Gastrocnemius medialis (tissue), 4 donors: ENCODE data around the gene LRRC10. TPM values are rescaled to one million over a fixed set of nuclear protein-coding genes. Genes with fewer than 3 reads are reported as not detected.
A peak's percentile ranks its signal among the peaks of the same experiment; 100 is the strongest.

Experiments
- ATAC-seq, 2 donors: fragments of 150-250 bp; one replicate each; pipeline ENCODE4 v1.9.1; 2016
- DNase-seq, 2 donors: peaks; one replicate each; pipeline ENCODE4 v3.0.0-alpha.2; 2019
- H3K27ac ChIP-seq, 4 donors: fragments of 200-600 bp; sonication (generic); 1 replicate in 1 of 4; 2 replicates in 3 of 4; pipeline ENCODE4 v1.5.1; 2016 to 2018; ENCODE audit warnings: mild to moderate bottlenecking in 2 of 4, moderate library complexity in 1 of 4
- H3K27me3 ChIP-seq, 3 donors: fragments of 200-600 bp; sonication (generic) in 2 of 3; 1 replicate in 1 of 3; 2 replicates in 2 of 3; pipeline versions ENCODE4 v1.5.1 to v1.6.0; 2016 to 2019; ENCODE audit warnings: mild to moderate bottlenecking in 1 of 3, moderate library complexity in 1 of 3
- H3K36me3 ChIP-seq, 2 donors: fragments of 200-600 bp; sonication (generic) in 1 of 2; one replicate each; pipeline ENCODE4 v1.5.1; 2017 to 2018
- H3K4me1 ChIP-seq, 2 donors: fragments of 200-600 bp; sonication (generic) in 1 of 2; one replicate each; pipeline ENCODE4 v1.5.1; 2016 to 2017; ENCODE audit warnings: mild to moderate bottlenecking in 2 of 2
- H3K4me3 ChIP-seq, 4 donors: fragments of 200-600 bp; sonication (generic) in 3 of 4; 1 replicate in 1 of 4; 2 replicates in 3 of 4; pipeline ENCODE4 v1.5.1; 2016 to 2019; ENCODE audit warnings: mild to moderate bottlenecking in 2 of 4
- H3K9me3 ChIP-seq, 3 donors: fragments of 200-600 bp; sonication (generic) in 2 of 3; 1 replicate in 1 of 3; 2 replicates in 2 of 3; pipeline ENCODE4 v1.5.1; 2016 to 2019
- CTCF ChIP-seq, 5 experiments: fragments of 450-650 bp in 3 of 5; fragments of 200-600 bp in 2 of 5; sonication (generic) in 2 of 5; IDR thresholded peaks in 4 of 5; conservative IDR thresholded peaks in 1 of 5; 1 replicate in 4 of 5; 2 replicates in 1 of 5; pipeline ENCODE4 v1.5.1; 2016 to 2019; ENCODE audit warnings: antibody characterized with exemption in 5 of 5, mild to moderate bottlenecking in 3 of 5, moderate library complexity in 3 of 5
- POLR2A ChIP-seq, 2 donors: fragments of 450-650 bp; IDR thresholded peaks; one replicate each; pipeline ENCODE4 v1.6.1; 2017; ENCODE audit warnings: antibody characterized with exemption in 2 of 2, mild to moderate bottlenecking in 2 of 2, moderate library complexity in 2 of 2
- in situ Hi-C, 4 donors: fragments of 200-750 bp; cut with MboI; loops; one replicate each; pipeline versions ENCODE4 v1.15.0 to v1.8.0; 2017; ENCODE audit warnings: low sequenced_read_pairs in 4 of 4
- intact Hi-C: fragments of 100-400 bp; cut with DNase I; formaldehyde crosslinking; loops from one replicate; pipeline ENCODE4 v1.15.1; 2023; ENCODE audit warnings: low total_unique reads
- total RNA-seq, 4 donors: library from RNA; depleted of rRNA; stranded (reverse); fragments of >200 nt; gene quantifications; one replicate each; pipeline versions ENCODE4 v1.1.0 to v1.2.3, GENCODE V29; 2016

Gene LRRC10
- total RNA-seq, 4 donors from 2014 or later = not detected

GRCh38 chr12:69588527-69588926, 22.2 kb downstream of the LRRC10 start:
- no peak overlapping the region for H3K27ac ChIP-seq
- H3K27me3 ChIP-seq = no peaks in the 10 kb centered on the region
- H3K36me3 ChIP-seq = peaks cover 4 to 70% of the 10 kb centered on the region in 2 donors
- ATAC-seq (no peak), DNase-seq (no peak)
- H3K4me1 ChIP-seq = peaks cover 5 to 9% of the 10 kb centered on the region in 2 donors
- in situ Hi-C loops (loop anchor here in 1 of 4 donors (25.0 kb wide), 1 partner anchor 751 kb away; no protein-coding TSS in a partner anchor), intact Hi-C loops (loop anchor here (5.0 to 10.0 kb wide), 6 partner anchors 54 to 351 kb away; partner anchors contain the start of genes CPSF6, RAB3IP and YEATS4)
- no peak overlapping the region for H3K4me3 ChIP-seq
- H3K9me3 ChIP-seq = no peaks in the 10 kb centered on the region
- no peak for TF ChIP-seq CTCF (IDR thresholded peaks at IDR 0.05 in 4 of 5, conservative IDR thresholded peaks at IDR 0.05 in 1 of 5)
- no peak for TF ChIP-seq POLR2A (IDR thresholded peaks at IDR 0.05)

GRCh38 chr12:69585189-69586062, 25.3 kb downstream of the LRRC10 start, which contains the start of gene CCT2:
Gene CCT2 (plus strand): TSS chr12:69585459. CDS start chr12:69585522, 63 bp downstream.
- in situ Hi-C loops = loop anchor here in 1 of 4 donors (25.0 kb wide), 1 partner anchor 748 kb away; no protein-coding TSS in a partner anchor
- peak within 1 kb of the TSS; percentile 92 to 98 (median 96) for H3K4me3 ChIP-seq
- peak; percentile 87 to 90 for TF ChIP-seq POLR2A (IDR thresholded peaks at IDR 0.05)
- peak in 4 of 5 experiments; percentile 18 to 32 (median 26) for TF ChIP-seq CTCF (IDR thresholded peaks at IDR 0.05 in 4 of 5, conservative IDR thresholded peaks at IDR 0.05 in 1 of 5)

GRCh38 chr12:69583203-69583602, 27.5 kb downstream of the LRRC10 start:
- Histone ChIP-seq H3K36me3 (peaks cover 0 to 17% of the 10 kb centered on the region in 2 donors), H3K4me1 (peaks cover 5 to 9% of the 10 kb centered on the region in 2 donors), H3K9me3 (no peaks in the 10 kb centered on the region), H3K27me3 (no peaks in the 10 kb centered on the region), H3K4me3 (no peak overlapping the region), H3K27ac (no peak overlapping the region)
- TF ChIP-seq POLR2A (IDR thresholded peaks at IDR 0.05) = no peak
- TF ChIP-seq CTCF (IDR thresholded peaks at IDR 0.05 in 4 of 5, conservative IDR thresholded peaks at IDR 0.05 in 1 of 5) = no peak
- intact Hi-C loops = loop anchor here (10.0 kb wide), 1 partner anchor 152 kb away; the partner anchor contains the start of gene RAB3IP
- DNase-seq (no peak), ATAC-seq (no peak)
- in situ Hi-C loops = loop anchor here in 1 of 4 donors (25.0 kb wide), 1 partner anchor 746 kb away; no protein-coding TSS in a partner anchor

More at GRCh38 chr12:69585189-69586062, 25.3 kb downstream of the LRRC10 start, which contains the start of gene CCT2:
- Histone ChIP-seq H3K27ac (peak within 1 kb of the TSS; percentile 89 to 96 (median 94)), H3K9me3 (no peaks in the 10 kb centered on the region), H3K27me3 (no peaks in the 10 kb centered on the region), H3K36me3 (peaks cover 0 to 39% of the 10 kb centered on the region in 2 donors), H3K4me1 (peaks cover 5 to 9% of the 10 kb centered on the region in 2 donors)
- ATAC-seq (peak; percentile 98 to 99), DNase-seq (peak; percentile 94 to 95)
- intact Hi-C loops = loop anchor here (1.0 to 10.0 kb wide), 7 partner anchors 57 to 348 kb away; partner anchors contain the start of genes CPSF6, FRS2, RAB3IP and YEATS4

- no peak for ATAC-seq
- H3K27ac ChIP-seq = no peak overlapping the region
- no peaks in the 10 kb centered on the region for H3K27me3 ChIP-seq
- no peaks in the 10 kb centered on the region for H3K9me3 ChIP-seq
- H3K4me3 ChIP-seq = no peak overlapping the region
- no peaks in the 10 kb centered on the region for H3K4me1 ChIP-seq
- DNase-seq = no peak
- intact Hi-C loops (loop anchor here (10.0 kb wide), 1 partner anchor 155 kb away; the partner anchor contains the start of gene RAB3IP), in situ Hi-C loops (loop anchor here in 1 of 4 donors (25.0 kb wide), 1 partner anchor 743 kb away; no protein-coding TSS in a partner anchor)
- TF ChIP-seq CTCF (IDR thresholded peaks at IDR 0.05 in 4 of 5, conservative IDR thresholded peaks at IDR 0.05 in 1 of 5) (no peak), POLR2A (IDR thresholded peaks at IDR 0.05) (no peak)
- peaks cover 0 to 6% of the 10 kb centered on the region in 2 donors for H3K36me3 ChIP-seq
Measured at GRCh38 chr12:69580074-69580473, 30.6 kb downstream of the LRRC10 start.
